Measurements from ENCODE around the gene TCEANC. TPM values are rescaled to one million over a fixed set of nuclear protein-coding genes. Genes with fewer than 3 reads are reported as not detected.

The TCEANC gene
- polyA plus RNA-seq, 1 experiment = 1.7 TPM

- H3K27me3 ChIP-seq (ENCODE audit: control insufficient read depth, insufficient read depth, low read length) = no peaks in the 10 kb centered on the region
- CTCF ChIA-PET = no interaction called here
- no peak for DNase-seq (ENCODE audit: low read depth, low spot score)
- POLR2A ChIA-PET = no interaction called here
- H3K9me3 ChIP-seq (ENCODE audit: control insufficient read depth, insufficient read depth, low read length) = no peaks in the 10 kb centered on the region
- TF ChIP-seq CTCF (IDR thresholded peaks at IDR 0.05; ENCODE audit: low read depth, low read length) = no peak
- H3K27ac ChIP-seq (ENCODE audit: low read depth, low read length) = no peak overlapping the region
- no peak overlapping the region for H3K4me3 ChIP-seq (ENCODE audit: low read depth, low read length)
Observed at GRCh38 chrX:13681595-13681994, 28.7 kb downstream of the TCEANC start.

- POLR2A ChIA-PET = no interaction called here
- CTCF ChIA-PET = no interaction called here
- TF ChIP-seq CTCF (IDR thresholded peaks at IDR 0.05; ENCODE audit: low read depth, low read length) = no peak
Observed at GRCh38 chrX:13684361-13684760, 31.4 kb downstream of the TCEANC start.

DNA sequence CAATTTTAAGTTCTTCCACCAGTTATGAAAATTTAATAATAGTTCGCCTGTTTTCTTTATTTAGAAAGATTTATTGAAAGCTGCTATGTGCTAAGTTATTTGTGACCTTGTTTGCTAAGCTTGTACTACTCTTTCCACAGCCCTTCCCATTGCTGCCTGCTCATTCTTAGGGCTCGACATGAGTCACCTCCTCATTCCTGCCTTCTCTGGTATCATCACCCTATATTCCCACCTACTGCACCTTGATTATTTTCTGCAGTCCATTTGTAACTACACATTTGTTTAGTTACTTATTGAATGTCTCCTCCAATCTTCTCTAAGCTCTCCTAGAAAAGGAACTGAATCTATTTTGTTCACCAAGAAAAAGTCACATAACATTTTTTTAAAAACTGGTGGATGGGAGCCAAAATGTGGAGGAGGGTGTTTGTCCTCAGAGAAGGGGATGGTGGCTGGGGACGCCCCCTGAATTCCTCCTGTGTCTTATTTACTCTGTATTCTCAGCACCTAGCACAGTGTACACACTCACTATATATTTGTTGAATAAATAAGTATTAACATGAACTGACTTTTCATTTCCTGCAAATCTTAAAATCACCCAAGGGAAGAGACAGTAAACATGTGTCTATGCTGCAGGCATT, 32.3 kb downstream of the TCEANC start:
- ChIA-PET CTCF (no interaction called here), POLR2A (no interaction called here)
- Histone ChIP-seq H3K27ac (ENCODE audit: low read depth, low read length) (no peak overlapping the region), H3K4me3 (ENCODE audit: low read depth, low read length) (no peak overlapping the region), H3K27me3 (ENCODE audit: control insufficient read depth, insufficient read depth, low read length) (no peaks in the 10 kb centered on the region), H3K9me3 (ENCODE audit: control insufficient read depth, insufficient read depth, low read length) (no peaks in the 10 kb centered on the region)
- DNase-seq (ENCODE audit: low read depth, low spot score) = no peak
- no peak for TF ChIP-seq CTCF (IDR thresholded peaks at IDR 0.05; ENCODE audit: low read depth, low read length)

More at GRCh38 chrX:13684361-13684760, 31.4 kb downstream of the TCEANC start:
- Histone ChIP-seq H3K27ac (ENCODE audit: low read depth, low read length) (no peak overlapping the region), H3K4me3 (ENCODE audit: low read depth, low read length) (no peak overlapping the region), H3K9me3 (ENCODE audit: control insufficient read depth, insufficient read depth, low read length) (no peaks in the 10 kb centered on the region), H3K27me3 (ENCODE audit: control insufficient read depth, insufficient read depth, low read length) (no peaks in the 10 kb centered on the region)
- DNase-seq (ENCODE audit: low read depth, low spot score) = no peak

DNA sequence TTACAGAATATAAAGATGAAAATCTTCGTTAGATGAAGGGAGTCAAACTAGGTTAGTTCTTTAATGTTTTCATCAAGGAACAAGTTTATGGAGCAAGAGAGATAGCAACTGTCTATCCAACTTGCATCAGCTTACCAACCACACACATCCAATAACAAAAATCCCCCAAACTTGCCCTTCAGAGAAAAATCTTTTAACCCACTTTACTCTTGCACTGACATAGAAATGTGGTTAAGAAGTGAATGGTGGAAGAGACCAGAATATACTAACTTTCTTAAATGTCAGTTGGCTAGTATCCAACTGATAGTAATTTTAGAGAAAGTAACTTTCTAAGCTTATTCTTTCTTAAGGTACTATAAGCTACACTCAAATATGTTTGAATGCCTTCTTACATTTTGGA, 34.3 kb downstream of the TCEANC start:
- Histone ChIP-seq H3K27me3 (ENCODE audit: control insufficient read depth, insufficient read depth, low read length) (no peaks in the 10 kb centered on the region), H3K27ac (ENCODE audit: low read depth, low read length) (no peak overlapping the region), H3K9me3 (ENCODE audit: control insufficient read depth, insufficient read depth, low read length) (no peaks in the 10 kb centered on the region), H3K4me3 (ENCODE audit: low read depth, low read length) (no peak overlapping the region)
- no peak for TF ChIP-seq CTCF (IDR thresholded peaks at IDR 0.05; ENCODE audit: low read depth, low read length)
- ChIA-PET POLR2A (no interaction called here), CTCF (interaction anchor here (1.6 kb wide), 1 partner anchor 180 kb away, joined by 5 read pairs; no protein-coding TSS in a partner anchor)
- no peak for DNase-seq (ENCODE audit: low read depth, low spot score)

DNA sequence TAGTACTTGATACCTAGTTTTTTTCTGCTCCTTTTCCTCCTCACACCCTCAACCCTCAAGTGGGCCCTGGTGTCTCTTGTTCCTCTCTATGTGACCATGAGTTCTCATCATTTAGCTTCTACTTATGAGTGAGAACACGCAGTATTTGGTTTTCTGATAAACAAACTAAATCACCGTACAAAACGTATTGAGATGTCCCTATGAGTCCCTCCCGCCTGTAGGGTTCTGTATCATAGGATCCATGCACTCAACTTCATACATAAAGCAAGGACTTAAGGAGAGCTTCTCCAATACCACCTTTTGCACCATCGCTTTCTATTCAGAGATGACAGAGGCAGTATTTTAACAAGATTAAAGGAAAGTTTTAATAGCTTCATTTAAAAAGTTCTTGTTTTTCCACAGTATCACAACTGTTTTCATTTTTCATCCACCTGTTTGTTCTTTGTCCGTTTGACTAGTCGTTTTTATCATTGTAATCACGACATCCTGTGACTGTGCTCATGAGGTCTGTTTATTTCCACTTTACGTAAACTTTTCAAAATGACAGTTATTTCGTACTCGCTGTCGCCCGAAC, 35.5 kb downstream of the TCEANC start:
- Histone ChIP-seq H3K27me3 (ENCODE audit: control insufficient read depth, insufficient read depth, low read length) (no peaks in the 10 kb centered on the region), H3K27ac (ENCODE audit: low read depth, low read length) (no peak overlapping the region), H3K9me3 (ENCODE audit: control insufficient read depth, insufficient read depth, low read length) (no peaks in the 10 kb centered on the region), H3K4me3 (ENCODE audit: low read depth, low read length) (peak overlapping the region; percentile 59)
- no peak for TF ChIP-seq CTCF (IDR thresholded peaks at IDR 0.05; ENCODE audit: low read depth, low read length)
- no peak for DNase-seq (ENCODE audit: low read depth, low spot score)
- ChIA-PET CTCF (interaction anchor here (0.7 to 1.2 kb wide), 2 partner anchors 30 to 741 kb away, joined by 3 to 4 read pairs; no protein-coding TSS in a partner anchor), POLR2A (interaction anchor here (1.0 to 1.3 kb wide), 2 partner anchors 19 to 47 kb away, joined by 3 to 5 read pairs; partner anchors contain the start of gene OFD1)

All from AG04450 (cell line).